Hepatocyte (in vitro differentiated cells): ENCODE results near the gene UGGT1. TPM values are rescaled to one million over a fixed set of nuclear protein-coding genes. Genes with fewer than 3 reads are reported as not detected.

Source experiments
- DNase-seq: peaks from one replicate; pipeline ENCODE4 v3.0.0-alpha.2; 2016; ENCODE audit warnings: low spot score
- H2AFZ ChIP-seq: fragments of 200-600 bp; sonication (generic); 2 replicates; pipeline ENCODE4 v1.6.0; 2016; ENCODE audit warnings: antibody characterized with exemption, mild to moderate bottlenecking
- H3K27ac ChIP-seq: fragments of 200-600 bp; sonication (generic); 2 replicates; pipeline ENCODE4 v1.5.1; 2016; ENCODE audit warnings: mild to moderate bottlenecking
- H3K27me3 ChIP-seq: fragments of 200-600 bp; sonication (generic); 2 replicates; pipeline ENCODE4 v1.6.1; 2016
- H3K36me3 ChIP-seq: fragments of 200-600 bp; sonication (generic); replicated peaks from 2 replicates; pipeline ENCODE4 v1.5.1; 2016; ENCODE audit warnings: low read depth; ENCODE audit not compliant: insufficient read depth
- H3K4me1 ChIP-seq: fragments of 200-600 bp; sonication (generic); 2 replicates; pipeline ENCODE4 v1.5.1; 2016; ENCODE audit warnings: mild to moderate bottlenecking, moderate library complexity; ENCODE audit not compliant: insufficient read depth
- H3K4me2 ChIP-seq: fragments of 200-600 bp; sonication (generic); 2 replicates; pipeline ENCODE4 v1.6.0; 2016
- H3K4me3 ChIP-seq: fragments of 200-600 bp; sonication (generic); 2 replicates; pipeline ENCODE4 v1.5.1; 2016; ENCODE audit warnings: mild to moderate bottlenecking
- H3K79me2 ChIP-seq: fragments of 200-600 bp; sonication (generic); 2 replicates; pipeline ENCODE4 v1.6.0; 2017; ENCODE audit warnings: mild to moderate bottlenecking
- H3K9me2 ChIP-seq: fragments of 200-600 bp; sonication (generic); replicated peaks from 2 replicates; pipeline ENCODE4 v1.6.0; 2017; ENCODE audit warnings: mild to moderate bottlenecking; ENCODE audit not compliant: insufficient read depth
- H3K9me3 ChIP-seq: fragments of 200-600 bp; sonication (generic); 2 replicates; pipeline ENCODE4 v1.5.1; 2016; ENCODE audit warnings: low read depth, mild to moderate bottlenecking
- H4K20me1 ChIP-seq: fragments of 200-600 bp; sonication (generic); 2 replicates; pipeline ENCODE4 v1.6.0; 2016; ENCODE audit warnings: mild to moderate bottlenecking; ENCODE audit not compliant: insufficient read depth, poor library complexity, severe bottlenecking
- EZH2 ChIP-seq: fragments of 200-600 bp; sonication (generic); IDR thresholded peaks from 2 replicates; pipeline ENCODE4 v1.6.1; 2016; ENCODE audit warnings: antibody characterized with exemption, mild to moderate bottlenecking, borderline replicate concordance
- EZH2phosphoT487 ChIP-seq: fragments of 200-600 bp; sonication (generic); IDR thresholded peaks from one replicate; pipeline ENCODE4 v1.6.1; 2018; ENCODE audit warnings: antibody characterized with exemption, mild to moderate bottlenecking, low read depth, moderate library complexity; ENCODE audit not compliant: unreplicated experiment, severe bottlenecking
- WGBS: methylation state at CpG from one replicate; pipeline ENCODE4 v1.1.6; 2016; ENCODE audit warnings: low lambda C conversion rate; ENCODE audit errors: missing lambda C conversion rate; 5-methylcytosine and 5-hydroxymethylcytosine counted together
- polyA plus RNA-seq: library from polyadenylated mRNA; unstranded; fragments of >200 nt; fragmentation: Nextera tagmentation; extraction: Ambion mirVana; gene quantifications from 2 replicates; pipeline ENCODE4 v1.2.1, GENCODE V29; 2016
- total RNA-seq: library from RNA; depleted of rRNA; stranded (reverse); fragments of >200 nt; gene quantifications from 2 replicates; pipeline ENCODE4 v1.2.3, GENCODE V29; 2014
- TF ChIP-seq, protein P1 (sequence below): fragments of 200-600 bp; sonication (generic); IDR thresholded peaks from 2 replicates; pipeline ENCODE4 v1.5.1; 2016; ENCODE audit warnings: antibody characterized with exemption, mild to moderate bottlenecking; ENCODE audit not compliant: poor library complexity

UGGT1 gene
- total and polyA plus RNA-seq, 2 experiments from 2014 or later = 6.8 to 49.7 TPM

GRCh38 chr2:128069769-128070168, 21.2 kb upstream of the UGGT1 start:
- Histone ChIP-seq H3K4me3 (no peak overlapping the region), H3K9me3 (no peaks in the 10 kb centered on the region), H3K27me3 (no peaks in the 10 kb centered on the region), H3K9me2 (no peaks in the 10 kb centered on the region), H3K36me3 (no peaks in the 10 kb centered on the region), H3K27ac (no peak overlapping the region), H3K79me2 (no peaks in the 10 kb centered on the region), H2AFZ (no peak overlapping the region), H3K4me1 (no peaks in the 10 kb centered on the region), H3K4me2 (no peak overlapping the region), H4K20me1 (no peaks in the 10 kb centered on the region)
- TF ChIP-seq EZH2phosphoT487 (no peak), EZH2 (no peak)
- TF ChIP-seq, protein P1, sequence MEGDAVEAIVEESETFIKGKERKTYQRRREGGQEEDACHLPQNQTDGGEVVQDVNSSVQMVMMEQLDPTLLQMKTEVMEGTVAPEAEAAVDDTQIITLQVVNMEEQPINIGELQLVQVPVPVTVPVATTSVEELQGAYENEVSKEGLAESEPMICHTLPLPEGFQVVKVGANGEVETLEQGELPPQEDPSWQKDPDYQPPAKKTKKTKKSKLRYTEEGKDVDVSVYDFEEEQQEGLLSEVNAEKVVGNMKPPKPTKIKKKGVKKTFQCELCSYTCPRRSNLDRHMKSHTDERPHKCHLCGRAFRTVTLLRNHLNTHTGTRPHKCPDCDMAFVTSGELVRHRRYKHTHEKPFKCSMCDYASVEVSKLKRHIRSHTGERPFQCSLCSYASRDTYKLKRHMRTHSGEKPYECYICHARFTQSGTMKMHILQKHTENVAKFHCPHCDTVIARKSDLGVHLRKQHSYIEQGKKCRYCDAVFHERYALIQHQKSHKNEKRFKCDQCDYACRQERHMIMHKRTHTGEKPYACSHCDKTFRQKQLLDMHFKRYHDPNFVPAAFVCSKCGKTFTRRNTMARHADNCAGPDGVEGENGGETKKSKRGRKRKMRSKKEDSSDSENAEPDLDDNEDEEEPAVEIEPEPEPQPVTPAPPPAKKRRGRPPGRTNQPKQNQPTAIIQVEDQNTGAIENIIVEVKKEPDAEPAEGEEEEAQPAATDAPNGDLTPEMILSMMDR = no peak
- 86% methylated on average over 5 of the region's 5 CpGs for WGBS
- no peak for DNase-seq

DNA sequence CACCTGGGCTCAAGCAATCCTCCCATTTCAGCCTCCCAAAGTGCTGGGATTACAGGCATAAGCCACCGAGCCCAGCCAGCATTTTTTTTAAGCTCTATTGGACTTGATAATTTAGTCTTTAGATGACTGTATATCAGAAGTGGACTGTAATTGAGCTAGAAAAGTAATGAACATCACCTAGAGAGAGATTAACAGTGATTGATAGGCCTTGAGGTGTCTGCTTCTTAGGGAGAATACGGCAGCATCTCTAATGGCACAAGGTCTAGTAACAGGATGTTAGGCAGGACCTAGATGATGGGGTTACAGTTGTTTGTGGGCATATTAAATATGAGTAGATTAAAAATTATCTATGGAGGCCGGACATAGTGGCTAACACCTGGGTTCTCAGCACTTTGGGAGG, 17.7 kb upstream of the UGGT1 start:
- Histone ChIP-seq H3K4me1 (no peaks in the 10 kb centered on the region), H3K9me2 (no peaks in the 10 kb centered on the region), H3K4me3 (no peak overlapping the region), H4K20me1 (no peaks in the 10 kb centered on the region), H3K9me3 (no peaks in the 10 kb centered on the region), H3K27me3 (no peaks in the 10 kb centered on the region), H2AFZ (no peak overlapping the region), H3K36me3 (no peaks in the 10 kb centered on the region), H3K4me2 (no peak overlapping the region), H3K79me2 (no peaks in the 10 kb centered on the region), H3K27ac (no peak overlapping the region)
- no peak for DNase-seq
- 88% methylated on average over 3 of the region's 3 CpGs for WGBS
- TF ChIP-seq, protein P1 = no peak

- 97% methylated on average over 7 of the region's 7 CpGs for WGBS
- no peaks in the 10 kb centered on the region for H3K9me3 ChIP-seq
- H3K36me3 ChIP-seq = no peaks in the 10 kb centered on the region
- H3K9me2 ChIP-seq = no peaks in the 10 kb centered on the region
- no peak for DNase-seq
- no peaks in the 10 kb centered on the region for H3K4me1 ChIP-seq
- no peak overlapping the region for H3K4me2 ChIP-seq
- no peak overlapping the region for H3K4me3 ChIP-seq
- H3K27ac ChIP-seq = no peak overlapping the region
- no peaks in the 10 kb centered on the region for H4K20me1 ChIP-seq
- no peaks in the 10 kb centered on the region for H3K27me3 ChIP-seq
- H2AFZ ChIP-seq = no peak overlapping the region
- TF ChIP-seq EZH2phosphoT487 (no peak), EZH2 (no peak)
- TF ChIP-seq, protein P1 = no peak
- no peaks in the 10 kb centered on the region for H3K79me2 ChIP-seq
Observed at GRCh38 chr2:128076461-128077106, 14.4 kb upstream of the UGGT1 start.

DNA sequence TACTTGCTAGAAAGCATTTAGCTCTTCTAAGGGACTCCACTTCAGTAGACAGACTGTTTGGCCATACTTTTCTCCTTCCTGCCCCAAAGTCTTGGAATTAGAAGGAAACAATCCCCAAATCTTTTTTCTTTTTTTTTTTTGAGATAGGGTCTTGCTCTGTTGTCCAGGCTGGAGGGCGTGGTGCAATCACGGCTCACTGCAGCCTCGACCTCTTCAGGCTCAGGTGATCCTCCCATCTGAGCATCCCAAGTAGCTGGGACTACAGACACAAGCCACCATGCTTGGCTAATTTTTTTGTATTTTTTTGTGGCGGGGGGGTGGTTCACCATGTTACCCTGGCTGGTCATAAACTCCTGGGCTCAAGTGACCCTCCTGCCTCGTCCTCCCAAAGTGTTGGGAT, 6.2 kb upstream of the UGGT1 start:
- H3K9me3 ChIP-seq = no peaks in the 10 kb centered on the region
- DNase-seq = no peak
- no peaks in the 10 kb centered on the region for H3K79me2 ChIP-seq
- no peaks in the 10 kb centered on the region for H3K4me1 ChIP-seq
- H4K20me1 ChIP-seq = no peaks in the 10 kb centered on the region
- H3K9me2 ChIP-seq = no peaks in the 10 kb centered on the region
- H3K27me3 ChIP-seq = no peaks in the 10 kb centered on the region
- H3K4me2 ChIP-seq = no peak overlapping the region
- 69% methylated on average over 4 of the region's 5 CpGs for WGBS
- H2AFZ ChIP-seq = no peak overlapping the region
- H3K36me3 ChIP-seq = no peaks in the 10 kb centered on the region
- H3K27ac ChIP-seq = no peak overlapping the region
- TF ChIP-seq EZH2phosphoT487 = no peak
- TF ChIP-seq, protein P1 = no peak
- TF ChIP-seq EZH2 = no peak
- H3K4me3 ChIP-seq = no peak overlapping the region
